HPDE6-E6E7 (cell line): ENCODE measurements around the gene KCNJ18.
"Not testable (repeated sequence)": the region's sequence is repeated elsewhere in the genome, so short reads cannot be mapped to it uniquely, and the experiment has no call there.

Source experiments
- DNase-seq: peaks from one replicate; pipeline ENCODE4 v3.0.0; 2011; ENCODE audit warnings: missing footprints; ENCODE audit errors: extremely low spot score

KCNJ18 gene

GRCh38 chr17:21724216-21725006 lies 32.1 kb downstream of the KCNJ18 start:
- DNase-seq = not testable (repeated sequence)

- DNase-seq = not testable (repeated sequence)
These were observed 38.8 kb downstream of the KCNJ18 start for GRCh38 chr17:21731076-21731475.

GRCh38 chr17:21733931-21734330 lies 41.6 kb downstream of the KCNJ18 start:
- not testable (repeated sequence) for DNase-seq

- not testable (repeated sequence) for DNase-seq
These were observed 43.5 kb downstream of the KCNJ18 start for GRCh38 chr17:21735814-21736213.

GRCh38 chr17:21737015-21737580 lies 44.8 kb downstream of the KCNJ18 start:
- not testable (repeated sequence) for DNase-seq

DNA sequence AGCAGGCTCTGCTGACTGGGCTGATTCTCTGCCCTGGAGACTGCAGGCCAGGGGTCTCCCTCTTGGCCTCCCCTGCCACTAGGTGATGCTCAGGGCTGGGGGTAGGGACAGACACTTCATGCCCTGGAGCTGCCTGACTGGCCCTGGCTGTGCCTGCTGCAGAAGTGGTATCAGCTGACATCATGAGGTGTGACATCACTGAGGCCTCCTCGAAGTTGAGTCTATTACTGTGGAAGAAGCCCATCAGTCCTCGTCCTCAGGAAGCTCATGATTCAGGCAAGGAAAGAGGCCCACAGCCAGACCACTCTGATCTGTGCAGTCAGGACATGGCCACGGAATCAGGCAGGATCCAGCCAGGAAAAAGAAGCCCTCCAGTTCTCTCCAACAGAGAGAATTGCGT lies 45.9 kb downstream of the KCNJ18 start:
- DNase-seq = not testable (repeated sequence)

DNA sequence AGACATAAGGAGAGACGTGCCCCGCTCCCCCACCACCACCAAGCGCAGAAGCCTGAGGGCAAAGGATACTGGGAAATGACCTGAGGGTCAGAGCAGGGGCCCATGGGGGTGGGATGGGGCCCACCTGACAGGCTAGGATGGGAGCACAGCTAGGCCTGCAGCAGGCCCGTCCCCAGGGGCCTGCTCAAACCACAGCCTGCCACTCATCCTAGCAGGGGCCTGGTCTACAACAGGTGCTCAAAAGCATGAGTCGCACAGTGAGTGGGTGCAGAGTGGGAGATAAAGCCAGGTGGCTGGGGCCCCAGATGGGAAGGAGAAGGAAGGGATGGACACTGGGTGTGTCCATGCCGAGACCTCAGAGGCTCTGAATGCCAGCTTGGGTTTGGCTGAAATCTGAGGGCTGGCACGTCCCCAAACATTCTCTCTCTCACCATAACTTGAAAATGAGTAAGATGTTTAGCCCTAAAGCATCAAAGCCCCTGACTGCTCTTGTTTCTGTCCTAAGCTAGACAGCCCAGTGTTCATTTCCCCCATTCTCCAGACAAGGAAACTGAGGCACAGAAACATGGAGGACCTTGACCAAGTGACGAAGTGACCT lies 46.7 kb downstream of the KCNJ18 start:
- not testable (repeated sequence) for DNase-seq

- not testable (repeated sequence) for DNase-seq
These were observed 47.2 kb downstream of the KCNJ18 start for GRCh38 chr17:21739485-21739884.

DNA sequence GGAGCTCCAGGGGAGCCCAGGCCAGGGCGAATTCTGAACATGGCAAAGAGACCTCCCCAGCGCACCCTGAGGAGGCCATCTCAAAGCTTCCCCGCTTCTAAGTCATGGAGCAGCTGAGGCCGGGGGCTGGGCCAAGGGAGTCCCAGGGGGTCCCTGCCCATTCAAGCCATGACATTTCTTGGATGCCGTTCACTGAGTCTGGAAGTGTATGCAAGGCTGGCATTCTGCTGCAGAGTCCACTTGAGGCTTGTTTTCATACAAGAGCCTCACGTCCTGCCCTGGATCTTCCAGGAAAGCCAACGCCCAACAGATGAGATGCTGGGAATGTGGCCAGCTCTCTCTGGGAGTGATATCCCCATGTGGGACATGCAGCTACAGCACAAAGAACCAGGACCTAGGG lies 48.5 kb downstream of the KCNJ18 start:
- DNase-seq = not testable (repeated sequence)

DNA sequence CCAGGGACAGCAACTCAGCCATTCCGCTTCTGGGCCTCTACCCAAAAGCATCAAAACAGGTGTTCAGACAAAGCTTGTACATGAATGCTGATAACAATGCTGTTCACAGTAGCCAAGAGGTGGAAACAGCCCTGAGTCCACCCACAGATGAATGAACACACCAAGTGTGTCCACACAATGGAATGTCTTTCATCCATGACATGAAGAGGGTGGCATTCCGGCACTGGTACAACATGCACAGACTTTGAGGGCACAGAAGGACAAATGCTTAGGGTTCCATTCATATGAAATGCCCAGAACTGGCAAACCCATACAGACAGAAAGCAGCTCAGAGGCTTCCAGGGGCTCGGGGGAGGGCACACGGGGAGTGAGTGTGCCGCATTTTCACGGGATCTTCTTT lies 49.2 kb downstream of the KCNJ18 start:
- not testable (repeated sequence) for DNase-seq

- DNase-seq = no peak
These were observed 50.0 kb downstream of the KCNJ18 start for GRCh38 chr17:21742326-21742725.

GRCh38 chr17:21744151-21744550 lies 51.8 kb downstream of the KCNJ18 start:
- DNase-seq = not testable (repeated sequence)

DNA sequence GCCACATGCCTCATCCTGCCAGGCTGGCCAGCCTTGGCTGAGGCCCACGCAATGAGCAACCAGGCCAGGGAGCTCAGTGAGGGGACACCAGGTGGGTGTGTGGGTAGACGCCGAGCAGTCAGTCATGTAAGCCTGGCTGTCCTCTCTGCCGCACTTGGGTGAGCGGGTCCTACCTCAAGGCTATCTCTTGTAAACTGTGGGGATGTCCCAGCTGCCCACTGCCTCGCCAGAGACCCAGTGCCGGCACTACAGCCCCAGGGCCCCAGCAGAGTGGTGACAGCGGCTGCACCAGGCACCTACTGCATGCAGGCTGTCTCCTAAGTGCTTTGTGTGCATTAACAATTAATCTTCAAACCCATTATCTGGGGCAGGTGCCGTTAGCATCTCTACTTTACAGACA lies 52.3 kb downstream of the KCNJ18 start:
- not testable (repeated sequence) for DNase-seq

- not testable (repeated sequence) for DNase-seq
These were observed 53.2 kb downstream of the KCNJ18 start for GRCh38 chr17:21745385-21746054.

DNA sequence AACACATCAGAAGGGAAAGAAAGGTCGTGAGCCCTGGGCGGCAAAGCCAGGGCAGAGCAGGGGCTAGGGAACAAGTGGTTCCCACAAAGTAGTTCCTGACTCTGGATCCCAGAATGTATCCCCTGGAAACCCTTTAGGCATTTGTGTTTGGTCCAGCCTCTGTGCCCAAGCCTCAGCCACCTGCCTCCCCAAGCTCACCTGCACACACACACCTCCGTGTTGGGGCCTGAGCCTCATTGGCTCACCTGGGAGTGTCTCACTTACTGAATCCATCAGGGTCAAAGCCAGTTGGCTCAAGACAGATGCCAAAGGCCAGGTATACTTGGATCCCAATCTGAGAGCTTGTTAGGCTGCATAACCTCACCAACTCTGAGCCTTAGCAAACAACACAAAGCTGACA lies 54.1 kb downstream of the KCNJ18 start:
- DNase-seq = not testable (repeated sequence)

GRCh38 chr17:21747195-21747915 lies 55.0 kb downstream of the KCNJ18 start:
- DNase-seq = not testable (repeated sequence)

- DNase-seq = not testable (repeated sequence)
These were observed 56.4 kb downstream of the KCNJ18 start for GRCh38 chr17:21748686-21749085.

- not testable (repeated sequence) for DNase-seq
These were observed 57.6 kb downstream of the KCNJ18 start for GRCh38 chr17:21749696-21750531.

DNA sequence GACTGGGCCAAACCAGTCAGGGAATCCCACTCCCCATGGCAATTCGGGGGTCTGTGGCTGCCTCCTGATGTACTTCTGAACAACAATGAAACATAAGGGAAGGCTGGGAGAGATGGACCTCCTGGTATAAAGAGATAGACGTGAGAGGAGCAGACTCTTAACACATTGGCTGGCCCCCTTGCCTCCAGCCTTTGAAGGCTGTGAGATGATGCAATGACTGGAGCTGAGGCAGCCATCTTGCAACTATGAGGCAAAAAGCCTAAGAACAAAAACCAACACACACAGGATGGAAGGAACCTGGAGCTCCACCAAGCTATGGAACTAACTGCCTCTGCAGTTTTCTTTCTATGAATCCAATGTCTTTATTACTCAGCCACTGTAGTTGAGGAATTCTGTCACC lies 58.8 kb downstream of the KCNJ18 start:
- not testable (repeated sequence) for DNase-seq
